IMR-90 (cell line): Measurements from ENCODE around the gene ALG8. TPM values are rescaled to one million over a fixed set of nuclear protein-coding genes. Genes with fewer than 3 reads are reported as not detected.

Experiments used
- ATAC-seq: fragments of 200-7000 bp; cut with Tn5 transposase; 2 replicates; pipeline ENCODE4 v1.9.1; 2020; ENCODE audit warnings: low read depth, mild to moderate bottlenecking, moderate library complexity
- BruUV-seq: library from RNA; stranded (reverse); fragments of 400-500 nt; replicated peaks from 2 replicates; lab custom pipeline; 2021; lab: Mats Ljungman, UMichigan
- CTCF ChIA-PET: fragments of 300-600 bp; formaldehyde crosslinking; extraction: SDS; loops from one replicate; lab custom pipeline; 2021; ENCODE audit warnings: antibody characterized with exemption; lab: Yijun Ruan, JAX
- POLR2A ChIA-PET: fragments of 300-600 bp; sonication (Branson Sonifier 250); formaldehyde crosslinking; loops from one replicate; lab custom pipeline; 2022; ENCODE audit warnings: antibody characterized with exemption; ENCODE audit not compliant: unreplicated experiment; lab: Charles Lee
- DNase-seq: peaks from one replicate; pipeline ENCODE4 v3.0.0; 2013
- H2AFZ ChIP-seq: replicated peaks from 2 replicates; pipeline ENCODE3; 2013; ENCODE audit warnings: low read length, mild to moderate bottlenecking; ENCODE audit not compliant: poor library complexity
- H2AK5ac ChIP-seq: 2 replicates; pipeline ENCODE4 v1.6.1; 2013; ENCODE audit warnings: low read depth, low read length, inconsistent platforms
- H2AK9ac ChIP-seq: replicated peaks from 2 replicates; pipeline ENCODE3; 2013; ENCODE audit warnings: mild to moderate bottlenecking, low read depth, low read length, moderate library complexity; ENCODE audit not compliant: poor library complexity
- H2BK120ac ChIP-seq: 2 replicates; pipeline ENCODE4 v1.6.1; 2013; ENCODE audit warnings: low read depth, low read length, inconsistent platforms
- H2BK15ac ChIP-seq: 3 replicates; pipeline ENCODE4 v1.6.1; 2013; ENCODE audit warnings: low read depth, low read length, inconsistent platforms
- H2BK20ac ChIP-seq: 2 replicates; pipeline ENCODE4 v1.6.1; 2013; ENCODE audit warnings: low read depth, mild to moderate bottlenecking, inconsistent platforms, low read length, moderate library complexity
- H2BK5ac ChIP-seq: 2 replicates; pipeline ENCODE4 v1.6.1; 2013; ENCODE audit warnings: mild to moderate bottlenecking, low read depth, low read length, inconsistent platforms; ENCODE audit not compliant: poor library complexity, severe bottlenecking
- H3K14ac ChIP-seq: replicated peaks from 2 replicates; pipeline ENCODE4 v1.6.1; 2013; ENCODE audit warnings: low read depth, low read length, inconsistent platforms
- H3K18ac ChIP-seq: 2 replicates; pipeline ENCODE4 v1.6.1; 2013; ENCODE audit warnings: low read depth, low read length, control low read depth
- H3K23ac ChIP-seq: 2 replicates; pipeline ENCODE4 v1.6.1; 2013; ENCODE audit warnings: low read depth, low read length, inconsistent platforms
- H3K27ac ChIP-seq: 2 replicates; pipeline ENCODE4 v1.5.1; 2013; ENCODE audit warnings: mild to moderate bottlenecking, control low read depth, low read length; ENCODE audit not compliant: insufficient read depth
- H3K27me3 ChIP-seq: 2 replicates; pipeline ENCODE4 v1.6.1; 2013; ENCODE audit warnings: low read length; ENCODE audit not compliant: control insufficient read depth, insufficient read depth
- H3K36me3 ChIP-seq: 2 replicates; pipeline ENCODE4 v1.6.1; 2013; ENCODE audit warnings: low read length, mixed read lengths; ENCODE audit not compliant: control insufficient read depth, insufficient read depth
- H3K4ac ChIP-seq: 2 replicates; pipeline ENCODE4 v1.6.1; 2013; ENCODE audit warnings: low read depth, low read length, inconsistent platforms
- H3K4me1 ChIP-seq: 2 replicates; pipeline ENCODE4 v1.6.1; 2013; ENCODE audit warnings: low read length, mixed read lengths; ENCODE audit not compliant: control insufficient read depth, insufficient read depth
- H3K4me2 ChIP-seq: 2 replicates; pipeline ENCODE4 v1.6.1; 2013; ENCODE audit warnings: low read depth, mild to moderate bottlenecking, control low read depth, low read length, moderate library complexity
- H3K4me3 ChIP-seq: 2 replicates; pipeline ENCODE4 v1.5.1; 2013; ENCODE audit warnings: low read depth, mild to moderate bottlenecking, control low read depth, low read length, moderate library complexity; ENCODE audit not compliant: insufficient read depth
- H3K56ac ChIP-seq: 2 replicates; pipeline ENCODE4 v1.6.1; 2013; ENCODE audit warnings: low read length, inconsistent platforms; ENCODE audit not compliant: insufficient read depth; ENCODE audit errors: extremely low read depth
- H3K79me1 ChIP-seq, 2 experiments: 2 replicates each; pipeline ENCODE4 v1.6.1; 2013; ENCODE audit warnings: low read length in 2 of 2, inconsistent platforms in 1 of 2, low read depth in 1 of 2
- H3K9ac ChIP-seq: 2 replicates; pipeline ENCODE4 v1.6.1; 2013; ENCODE audit warnings: low read depth, low read length, control low read depth
- H3K9me1 ChIP-seq: 2 replicates; pipeline ENCODE4 v1.6.1; 2013; ENCODE audit warnings: low read length, inconsistent platforms; ENCODE audit not compliant: insufficient read depth
- H3K9me3 ChIP-seq: 2 replicates; pipeline ENCODE4 v1.6.1; 2013; ENCODE audit warnings: low read length; ENCODE audit not compliant: control insufficient read depth, insufficient read depth
- H4K20me1 ChIP-seq: 2 replicates; pipeline ENCODE4 v1.6.1; 2013; ENCODE audit warnings: low read length, inconsistent platforms; ENCODE audit not compliant: insufficient read depth
- H4K5ac ChIP-seq: 2 replicates; pipeline ENCODE4 v1.6.1; 2013; ENCODE audit warnings: mild to moderate bottlenecking, low read depth, low read length, control low read depth
- H4K8ac ChIP-seq, 2 experiments: 2 replicates each; pipeline ENCODE4 v1.6.1; 2013; ENCODE audit warnings: low read depth in 2 of 2, low read length in 2 of 2, control low read depth in 1 of 2, inconsistent platforms in 1 of 2
- H4K91ac ChIP-seq: 2 replicates; pipeline ENCODE4 v1.6.1; 2013; ENCODE audit warnings: low read depth, low read length, inconsistent platforms; ENCODE audit not compliant: insufficient read depth
- CEBPB ChIP-seq: IDR thresholded peaks from 2 replicates; pipeline ENCODE4 v1.6.1; 2012; ENCODE audit warnings: low read depth, low read length, improper control_type of control experiment
- MAFK ChIP-seq: IDR thresholded peaks from 2 replicates; pipeline ENCODE4 v1.6.1; 2012; ENCODE audit warnings: low read depth, low read length, improper control_type of control experiment
- NFE2L2 ChIP-seq: fragments of 150-350 bp; IDR thresholded peaks from 2 replicates; pipeline ENCODE4 v1.6.1; 2016; ENCODE audit warnings: low read depth, mild to moderate bottlenecking, low read length
- POLR2A ChIP-seq: IDR thresholded peaks from 2 replicates; pipeline ENCODE4 v1.6.1; 2012; ENCODE audit warnings: mild to moderate bottlenecking, low read depth, low read length
- RFX5 ChIP-seq: IDR thresholded peaks from 2 replicates; pipeline ENCODE4 v1.8.0; 2012; ENCODE audit warnings: low read depth, mild to moderate bottlenecking, low read length, moderate library complexity
- USF2 ChIP-seq: fragments of 150-350 bp; IDR thresholded peaks from 2 replicates; pipeline ENCODE4 v1.6.1; 2017; ENCODE audit warnings: mild to moderate bottlenecking, antibody characterized with exemption, low read length, low read depth
- WGBS, 2 experiments: methylation state at CpG; one replicate each; pipeline versions ENCODE4 v1.1.5 to v1.1.7; 2013; ENCODE audit warnings: missing lambda C conversion rate in 2 of 2; ENCODE audit not compliant: insufficient read length in 1 of 2; ENCODE audit errors: extremely low coverage in 2 of 2; 5-methylcytosine and 5-hydroxymethylcytosine counted together
- dilution Hi-C: fragments of 300-500 bp; cut with HindIII; formaldehyde crosslinking; loops from one replicate; pipeline ENCODE4 v1.14.3; 2018; ENCODE audit warnings: low sequenced_read_pairs; ENCODE audit not compliant: unreplicated experiment
- in situ Hi-C: fragments of 300-500 bp; cut with MboI; formaldehyde crosslinking; loops from 3 replicates; pipeline ENCODE4 v1.14.3; 2019; ENCODE audit warnings: low sequenced_read_pairs, inconsistent platforms, mixed read lengths
- intact Hi-C: fragments of 100-400 bp; cut with micrococcal nuclease; formaldehyde crosslinking; loops from 2 replicates; pipeline ENCODE4 v1.10.0; 2022
- polyA plus RNA-seq, 3 experiments: library from polyadenylated mRNA; depleted of rRNA; stranded (reverse); fragments of >200 nt; gene quantifications; 2 replicates each; pipeline ENCODE4 v1.2.3, GENCODE V29; 2012; ENCODE audit warnings: low replicate concordance in 1 of 3
- total RNA-seq: library from RNA; depleted of rRNA; stranded (reverse); fragments of >200 nt; gene quantifications from 2 replicates; pipeline ENCODE4 v1.2.3, GENCODE V29; 2012

The ALG8 gene
- total and polyA plus RNA-seq, 2 of the 4 experiments (the other 2 are of a cell fraction): 27.8 to 31.8 TPM

DNA sequence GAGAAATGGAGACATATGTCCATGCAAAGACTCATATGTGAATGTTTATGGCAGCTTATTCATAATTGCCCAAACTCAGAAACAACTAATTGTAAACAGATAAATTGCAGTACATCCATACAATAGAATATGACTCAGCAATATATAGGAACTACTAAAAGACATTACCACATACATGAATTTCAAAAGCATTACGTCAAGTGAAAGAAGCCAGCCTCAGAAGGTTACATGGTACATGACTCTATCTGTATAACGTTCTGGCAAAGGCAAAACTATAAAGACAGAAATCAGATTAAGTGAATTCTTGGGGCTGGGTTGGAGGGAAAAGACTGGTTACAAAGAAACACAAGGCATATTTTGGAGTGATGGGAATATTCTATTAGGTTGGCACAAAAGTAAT is 41.8 kb upstream of the ALG8 start:
- Histone ChIP-seq H3K14ac (no peak overlapping the region), H3K4me1 (peaks cover 5% of the 10 kb centered on the region), H2BK15ac (no peak overlapping the region), H3K56ac (no peak overlapping the region), H3K18ac (no peak overlapping the region), H4K8ac (no peak overlapping the region), H3K4me2 (no peak overlapping the region), H3K9me3 (no peaks in the 10 kb centered on the region), H4K20me1 (peaks cover 7% of the 10 kb centered on the region), H3K9ac (no peak overlapping the region), H3K79me1 (peaks cover 18 to 76% of the 10 kb centered on the region in 2 experiments), H2AFZ (no peak overlapping the region), H3K23ac (no peak overlapping the region), H2AK9ac (no peak overlapping the region), H2BK120ac (no peak overlapping the region), H3K27me3 (no peaks in the 10 kb centered on the region), H3K4me3 (no peak overlapping the region), H2AK5ac (no peak overlapping the region), H3K4ac (no peak overlapping the region), H2BK5ac (no peak overlapping the region), H2BK20ac (no peak overlapping the region), H3K36me3 (peaks cover 10% of the 10 kb centered on the region), H3K9me1 (peaks cover 13% of the 10 kb centered on the region), H3K27ac (no peak overlapping the region), H4K91ac (no peak overlapping the region), H4K5ac (no peak overlapping the region)
- WGBS, 2 experiments: no CpG with 5 or more reads among the region's 2 CpGs
- ChIA-PET POLR2A (no interaction called here), CTCF (no interaction called here)
- TF ChIP-seq CEBPB: peak; percentile 20; the same call in 1 of the 2 replicates
- TF ChIP-seq NFE2L2: peak; percentile 93
- no peak for TF ChIP-seq USF2
- peak; percentile 81 for TF ChIP-seq MAFK
- no peak for TF ChIP-seq POLR2A
- no peak for TF ChIP-seq RFX5
- peak; percentile 63 for DNase-seq
- intact Hi-C loops (no loop called here), dilution Hi-C loops (no loop called here), in situ Hi-C loops (no loop called here)
- no TSS peak for BruUV-seq
- ATAC-seq: peak; percentile 28; the same call in 1 of the 2 replicates
